A549 (cell line): ENCODE data around the gene DQX1. TPM values are rescaled to one million over a fixed set of nuclear protein-coding genes. Genes with fewer than 3 reads are reported as not detected.

Experiments used
- ATAC-seq, 2 experiments: fragments of 200-7000 bp in 1 of 2; fragments of >200 bp in 1 of 2; cut with Nextera tagmentation in 1 of 2; cut with Tn5 transposase in 1 of 2; 3 replicates each; pipeline versions ENCODE4 v1.8.0 to v1.9.1; 2018 to 2020; ENCODE audit warnings: mild to moderate bottlenecking in 1 of 2, moderate library complexity in 1 of 2
- CTCF ChIA-PET: fragments of 300-600 bp; sonication (Branson Sonifier 250); formaldehyde crosslinking; extraction: SDS; loops from one replicate; lab custom pipeline; 2021; ENCODE audit warnings: antibody characterized with exemption, inconsistent platforms; lab: Yijun Ruan, JAX
- POLR2A ChIA-PET: fragments of 350-600 bp; formaldehyde crosslinking; extraction: SDS; loops from one replicate; lab custom pipeline; 2021; ENCODE audit warnings: antibody characterized with exemption, inconsistent platforms; lab: Yijun Ruan, JAX
- DNase-seq, 2 experiments: peaks; one replicate each; pipeline versions ENCODE4 v3.0.0 to v3.0.0-alpha.2; 2011 to 2016; ENCODE audit warnings: low read depth in 1 of 2, low spot score in 1 of 2
- FAIRE-seq: peaks from 2 replicates; lab custom pipeline; 2011; peaks lifted over from hg19 to GRCh38; lab: Jason Lieb, UNC
- H3K27ac ChIP-seq, 2 experiments: fragments of >200 bp; sonication (Bioruptor Twin); formaldehyde crosslinking; 3 replicates each; pipeline ENCODE4 v1.5.1; 2016 to 2017
- H3K4me1 ChIP-seq: fragments of >200 bp; sonication (Bioruptor Twin); formaldehyde crosslinking; 3 replicates; pipeline ENCODE4 v1.6.1; 2016
- H3K4me2 ChIP-seq: fragments of >200 bp; sonication (Bioruptor Twin); formaldehyde crosslinking; 3 replicates; pipeline ENCODE4 v1.6.1; 2016
- H3K4me3 ChIP-seq: fragments of >200 bp; sonication (Bioruptor Twin); formaldehyde crosslinking; 3 replicates; pipeline ENCODE4 v1.5.1; 2016
- H3K9me3 ChIP-seq: fragments of >200 bp; sonication (Bioruptor Twin); formaldehyde crosslinking; 3 replicates; pipeline ENCODE4 v1.6.1; 2016
- BHLHE40 ChIP-seq: IDR thresholded peaks from 2 replicates; pipeline ENCODE4 v1.6.1; 2012; ENCODE audit warnings: low read depth, low read length, inconsistent platforms
- CBX8 ChIP-seq: fragments of 200-600 bp; sonication (generic); IDR thresholded peaks from 2 replicates; pipeline ENCODE4 v1.6.1; 2016
- CEBPB ChIP-seq, 2 experiments: fragments of >200 bp in 1 of 2; sonication (Bioruptor Twin) in 1 of 2; formaldehyde crosslinking in 1 of 2; IDR thresholded peaks; 2 replicates each; pipeline ENCODE4 v1.6.1; 2012 to 2016
- EHF ChIP-seq: fragments of 250-450 bp; sonication (Bioruptor Pico); IDR thresholded peaks from 2 replicates; pipeline ENCODE4 v1.5.0; 2020; ENCODE audit warnings: mild to moderate bottlenecking
- ESRRA ChIP-seq: fragments of 150-350 bp; IDR thresholded peaks from 2 replicates; pipeline ENCODE4 v1.6.1; 2014; ENCODE audit warnings: mild to moderate bottlenecking, low read length, borderline replicate concordance
- FOSL2 ChIP-seq, 2 experiments: fragments of 450-650 bp in 1 of 2; fragments of >200 bp in 1 of 2; sonication (Bioruptor Twin) in 1 of 2; formaldehyde crosslinking; IDR thresholded peaks; 2 replicates each; pipeline versions ENCODE4 v1.5.0 to v1.6.1; 2016 to 2020; ENCODE audit warnings: mild to moderate bottlenecking in 1 of 2, moderate library complexity in 1 of 2
- HDAC2 ChIP-seq: fragments of 200-600 bp; sonication (generic); IDR thresholded peaks from 2 replicates; pipeline ENCODE4 v1.6.1; 2016
- HOXB13 ChIP-seq: fragments of 250-450 bp; sonication (Bioruptor Pico); IDR thresholded peaks from 2 replicates; pipeline ENCODE4 v1.5.0; 2020; ENCODE audit warnings: low read depth, mild to moderate bottlenecking, moderate library complexity
- HOXB5 ChIP-seq: fragments of 250-450 bp; sonication (Bioruptor Pico); IDR thresholded peaks from 2 replicates; pipeline ENCODE4 v1.5.0; 2020; ENCODE audit warnings: mild to moderate bottlenecking, moderate library complexity
- JUN ChIP-seq, 2 experiments: fragments of >200 bp; sonication (Bioruptor Twin); formaldehyde crosslinking; IDR thresholded peaks; 2 replicates in 1 of 2; 3 replicates in 1 of 2; pipeline ENCODE4 v1.6.1; 2016 to 2017
- MAX ChIP-seq: IDR thresholded peaks from 2 replicates; pipeline ENCODE4 v1.6.1; 2012
- MAZ ChIP-seq: fragments of 150-350 bp; IDR thresholded peaks from 2 replicates; pipeline ENCODE4 v1.6.1; 2014; ENCODE audit warnings: antibody characterized with exemption, low read depth, low read length, borderline replicate concordance
- NPAS2 ChIP-seq: fragments of 250-450 bp; sonication (Bioruptor Pico); IDR thresholded peaks from 2 replicates; pipeline ENCODE4 v1.8.0; 2022; ENCODE audit warnings: mild to moderate bottlenecking, moderate library complexity, borderline replicate concordance
- PBX3 ChIP-seq: IDR thresholded peaks from 2 replicates; pipeline ENCODE4 v1.6.1; 2012
- PHF8 ChIP-seq: fragments of 200-600 bp; sonication (generic); IDR thresholded peaks from 2 replicates; pipeline ENCODE4 v1.6.1; 2016; ENCODE audit warnings: low read depth, mild to moderate bottlenecking, antibody characterized with exemption, moderate library complexity, borderline replicate concordance
- POLR2A ChIP-seq: IDR thresholded peaks from 2 replicates; pipeline ENCODE4 v1.6.1; 2012; ENCODE audit warnings: mild to moderate bottlenecking, low read length
- RAD21 ChIP-seq, 2 experiments: fragments of >200 bp in 1 of 2; sonication (Bioruptor Twin) in 1 of 2; formaldehyde crosslinking in 1 of 2; IDR thresholded peaks in 1 of 2; conservative IDR thresholded peaks in 1 of 2; 2 replicates in 1 of 2; 3 replicates in 1 of 2; pipeline ENCODE4 v1.6.1; 2012 to 2018; ENCODE audit warnings: inconsistent platforms in 1 of 2
- RARB ChIP-seq: fragments of 250-450 bp; sonication (Bioruptor Pico); IDR thresholded peaks from 2 replicates; pipeline ENCODE4 v1.8.0; 2021; ENCODE audit warnings: mild to moderate bottlenecking, moderate library complexity
- RNF2 ChIP-seq: fragments of 200-600 bp; sonication (generic); IDR thresholded peaks from 2 replicates; pipeline ENCODE4 v1.6.1; 2016; ENCODE audit warnings: low read depth, mild to moderate bottlenecking, antibody characterized with exemption, moderate library complexity, borderline replicate concordance
- ZSCAN20 ChIP-seq: fragments of 250-450 bp; sonication (Bioruptor Pico); IDR thresholded peaks from 2 replicates; pipeline ENCODE4 v1.8.0; 2022; ENCODE audit warnings: mild to moderate bottlenecking, moderate library complexity
- WGBS: methylation state at CpG from one replicate; pipeline ENCODE4 v1.1.6; 2017; ENCODE audit errors: missing lambda C conversion rate; 5-methylcytosine and 5-hydroxymethylcytosine counted together
- polyA plus RNA-seq, 4 experiments: library from polyadenylated mRNA; depleted of rRNA in 3 of 4; stranded (reverse); fragments of >200 nt; fragmentation: RNase III in 1 of 4; extraction: RNeasy Plus Mini Kit Qiagen cat#74134 plus additional on column Dnase treatment in 1 of 4; gene quantifications; 2 replicates in 3 of 4; 3 replicates in 1 of 4; pipeline ENCODE4 v1.2.3, GENCODE V29; 2011 to 2017
- TF ChIP-seq, protein P1 (sequence below): fragments of >200 bp; sonication (Bioruptor Twin); formaldehyde crosslinking; IDR thresholded peaks from 3 replicates; pipeline ENCODE4 v1.6.1; 2016
- TF ChIP-seq, protein P2 (sequence below): fragments of 200-600 bp; sonication (generic); IDR thresholded peaks from 2 replicates; pipeline ENCODE4 v1.6.1; 2016; ENCODE audit warnings: antibody characterized with exemption, mild to moderate bottlenecking, moderate library complexity
- TF ChIP-seq, protein P3 (sequence below): IDR thresholded peaks from 2 replicates; pipeline ENCODE4 v1.6.1; 2012; ENCODE audit warnings: low read depth, borderline replicate concordance

The DQX1 gene
- polyA plus RNA-seq, 2 of the 4 experiments (the other 2 are of a cell fraction): 0.15 to 0.39 TPM

- H3K4me1 ChIP-seq: peaks cover 19% of the 10 kb centered on the region
- ChIA-PET POLR2A (no interaction called here), CTCF (interaction anchor here (0.5 to 2.0 kb wide), 5 partner anchors 12 to 372 kb away, joined by 3 to 7 read pairs (median 4); partner anchors contain the start of genes CCDC142 and TTC31)
- H3K9me3 ChIP-seq: no peaks in the 10 kb centered on the region
- ATAC-seq: no peak
- H3K27ac ChIP-seq: no peak overlapping the region
- TF ChIP-seq CEBPB (IDR thresholded peaks at IDR 0.05) (no peak), CBX8 (no peak)
- no peak for DNase-seq
- FAIRE-seq: no peak
- no peak overlapping the region for H3K4me3 ChIP-seq
- no peak overlapping the region for H3K4me2 ChIP-seq
Observed at GRCh38 chr2:74551530-74551929, 25.5 kb upstream of the DQX1 start.

- no peak overlapping the region for H3K4me3 ChIP-seq
- CTCF ChIA-PET: interaction anchor here (1.0 to 2.0 kb wide), 4 partner anchors 37 to 69 kb away, joined by 3 to 7 read pairs (median 3); partner anchors contain the start of genes CCDC142 and TTC31
- H3K4me2 ChIP-seq: peak overlapping the region; percentile 99
- no peak overlapping the region for H3K27ac ChIP-seq
- no peak for ATAC-seq
- whole genome bisulfite sequencing: 97% methylated on average over 7 of the region's 7 CpGs
- DNase-seq: no peak
- no peak for TF ChIP-seq PBX3
- no peak for TF ChIP-seq HOXB5 (CRISPR knock-in tag)
- no peak for TF ChIP-seq ZSCAN20
- no peak for TF ChIP-seq HDAC2
- no peak for TF ChIP-seq POLR2A
- TF ChIP-seq FOSL2 (IDR thresholded peaks at IDR 0.05): no peak
- TF ChIP-seq FOSL2 (CRISPR knock-in tag; IDR thresholded peaks at IDR 0.05): no peak
- TF ChIP-seq EHF: no peak
- no peak for TF ChIP-seq NPAS2 (CRISPR knock-in tag)
- H3K4me1 ChIP-seq: peaks cover 19% of the 10 kb centered on the region
- POLR2A ChIA-PET: no interaction called here
- FAIRE-seq: no peak
- no peaks in the 10 kb centered on the region for H3K9me3 ChIP-seq
Observed at GRCh38 chr2:74550231-74550630, 24.2 kb upstream of the DQX1 start.

- Histone ChIP-seq H3K27ac (peak overlapping the region; percentile 89 to 92), H3K4me1 (peaks cover 19% of the 10 kb centered on the region), H3K4me3 (peak overlapping the region; percentile 78), H3K4me2 (peak overlapping the region; percentile 99), H3K9me3 (no peaks in the 10 kb centered on the region)
- ChIA-PET CTCF (interaction anchor here (1.0 to 2.0 kb wide), 3 partner anchors 17 to 68 kb away, joined by 3 to 7 read pairs (median 3); partner anchors contain the start of genes CCDC142 and TTC31), POLR2A (no interaction called here)
- 23% methylated on average over 65 of the region's 85 CpGs for WGBS
- no peak for FAIRE-seq
- peak; percentile 67 to 76 for DNase-seq
- ATAC-seq: peak; percentile 78 to 90
- peak; percentile 55; the same call in 1 of the 2 replicates for TF ChIP-seq RNF2
- TF ChIP-seq, protein P1, sequence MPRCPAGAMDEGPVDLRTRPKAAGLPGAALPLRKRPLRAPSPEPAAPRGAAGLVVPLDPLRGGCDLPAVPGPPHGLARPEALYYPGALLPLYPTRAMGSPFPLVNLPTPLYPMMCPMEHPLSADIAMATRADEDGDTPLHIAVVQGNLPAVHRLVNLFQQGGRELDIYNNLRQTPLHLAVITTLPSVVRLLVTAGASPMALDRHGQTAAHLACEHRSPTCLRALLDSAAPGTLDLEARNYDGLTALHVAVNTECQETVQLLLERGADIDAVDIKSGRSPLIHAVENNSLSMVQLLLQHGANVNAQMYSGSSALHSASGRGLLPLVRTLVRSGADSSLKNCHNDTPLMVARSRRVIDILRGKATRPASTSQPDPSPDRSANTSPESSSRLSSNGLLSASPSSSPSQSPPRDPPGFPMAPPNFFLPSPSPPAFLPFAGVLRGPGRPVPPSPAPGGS: peak; percentile 60; the same call in 1 of the 3 replicates
- peak; percentile 87 for TF ChIP-seq MAX
- TF ChIP-seq, protein P2, sequence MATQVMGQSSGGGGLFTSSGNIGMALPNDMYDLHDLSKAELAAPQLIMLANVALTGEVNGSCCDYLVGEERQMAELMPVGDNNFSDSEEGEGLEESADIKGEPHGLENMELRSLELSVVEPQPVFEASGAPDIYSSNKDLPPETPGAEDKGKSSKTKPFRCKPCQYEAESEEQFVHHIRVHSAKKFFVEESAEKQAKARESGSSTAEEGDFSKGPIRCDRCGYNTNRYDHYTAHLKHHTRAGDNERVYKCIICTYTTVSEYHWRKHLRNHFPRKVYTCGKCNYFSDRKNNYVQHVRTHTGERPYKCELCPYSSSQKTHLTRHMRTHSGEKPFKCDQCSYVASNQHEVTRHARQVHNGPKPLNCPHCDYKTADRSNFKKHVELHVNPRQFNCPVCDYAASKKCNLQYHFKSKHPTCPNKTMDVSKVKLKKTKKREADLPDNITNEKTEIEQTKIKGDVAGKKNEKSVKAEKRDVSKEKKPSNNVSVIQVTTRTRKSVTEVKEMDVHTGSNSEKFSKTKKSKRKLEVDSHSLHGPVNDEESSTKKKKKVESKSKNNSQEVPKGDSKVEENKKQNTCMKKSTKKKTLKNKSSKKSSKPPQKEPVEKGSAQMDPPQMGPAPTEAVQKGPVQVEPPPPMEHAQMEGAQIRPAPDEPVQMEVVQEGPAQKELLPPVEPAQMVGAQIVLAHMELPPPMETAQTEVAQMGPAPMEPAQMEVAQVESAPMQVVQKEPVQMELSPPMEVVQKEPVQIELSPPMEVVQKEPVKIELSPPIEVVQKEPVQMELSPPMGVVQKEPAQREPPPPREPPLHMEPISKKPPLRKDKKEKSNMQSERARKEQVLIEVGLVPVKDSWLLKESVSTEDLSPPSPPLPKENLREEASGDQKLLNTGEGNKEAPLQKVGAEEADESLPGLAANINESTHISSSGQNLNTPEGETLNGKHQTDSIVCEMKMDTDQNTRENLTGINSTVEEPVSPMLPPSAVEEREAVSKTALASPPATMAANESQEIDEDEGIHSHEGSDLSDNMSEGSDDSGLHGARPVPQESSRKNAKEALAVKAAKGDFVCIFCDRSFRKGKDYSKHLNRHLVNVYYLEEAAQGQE: peak; percentile 34; the same call in 1 of the 2 replicates
- peak in 1 of 2 experiments; percentile 59; a peak in 1 of 5 replicates for TF ChIP-seq JUN (IDR thresholded peaks at IDR 0.05)
- no peak for TF ChIP-seq ESRRA
- no peak for TF ChIP-seq MAZ
- TF ChIP-seq POLR2A: peak; percentile 79
- TF ChIP-seq RAD21 (conservative IDR thresholded peaks at IDR 0.05 in 1 of 2, IDR thresholded peaks at IDR 0.05 in 1 of 2): 0 out of 5 replicates have a peak, but pooled peaks of 1 of the 2 experiments have one; percentile 10
- no peak for TF ChIP-seq RARB
- peak; percentile 29; the same call in 1 of the 2 replicates for TF ChIP-seq HOXB13
- TF ChIP-seq, protein P3, sequence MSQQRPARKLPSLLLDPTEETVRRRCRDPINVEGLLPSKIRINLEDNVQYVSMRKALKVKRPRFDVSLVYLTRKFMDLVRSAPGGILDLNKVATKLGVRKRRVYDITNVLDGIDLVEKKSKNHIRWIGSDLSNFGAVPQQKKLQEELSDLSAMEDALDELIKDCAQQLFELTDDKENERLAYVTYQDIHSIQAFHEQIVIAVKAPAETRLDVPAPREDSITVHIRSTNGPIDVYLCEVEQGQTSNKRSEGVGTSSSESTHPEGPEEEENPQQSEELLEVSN: peak; percentile 95
- no peak for TF ChIP-seq BHLHE40
- peak; percentile 88; the same call in 1 of the 2 replicates for TF ChIP-seq PHF8
- TF ChIP-seq HOXB5 (CRISPR knock-in tag): 0 out of 2 replicates have a peak, but pooled peaks have one; percentile 43
Observed at GRCh38 chr2:74548900-74549826, 23.1 kb upstream of the DQX1 start.
